HPDE6-E6E7 (cell line): ENCODE measurements around the gene ILDR2.
"Not testable (repeated sequence)": the region's sequence is repeated elsewhere in the genome, so short reads cannot be mapped to it uniquely, and the experiment has no call there.

ENCODE experiments used
- DNase-seq: peaks from one replicate; pipeline ENCODE4 v3.0.0; 2011; ENCODE audit warnings: missing footprints; ENCODE audit errors: extremely low spot score

ILDR2 gene

GRCh38 chr1:166888373-166889111 lies 86.8 kb downstream of the ILDR2 start:
- DNase-seq: no peak

DNA sequence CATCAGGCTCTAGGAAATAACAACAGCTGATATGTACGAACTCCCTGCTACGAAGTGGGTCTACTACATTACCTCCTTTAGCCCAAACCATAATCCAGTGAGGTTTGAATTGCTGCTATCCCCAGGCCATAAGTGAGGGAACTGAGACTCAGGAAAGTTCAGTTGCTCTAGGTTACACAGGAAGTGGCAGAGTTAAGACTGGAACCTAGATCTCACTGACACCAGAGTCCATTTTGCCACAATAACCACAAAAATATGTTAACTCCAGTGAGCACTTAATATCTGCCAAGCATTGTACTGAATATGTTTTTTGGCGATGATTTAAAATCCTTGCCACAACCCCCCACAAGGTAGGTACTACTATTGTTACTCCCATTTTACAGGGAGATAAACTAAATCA lies 90.4 kb downstream of the ILDR2 start:
- DNase-seq: no peak

GRCh38 chr1:166884040-166884642 lies 91.2 kb downstream of the ILDR2 start:
- no peak for DNase-seq

GRCh38 chr1:166882893-166883292 lies 92.4 kb downstream of the ILDR2 start:
- DNase-seq: no peak

DNA sequence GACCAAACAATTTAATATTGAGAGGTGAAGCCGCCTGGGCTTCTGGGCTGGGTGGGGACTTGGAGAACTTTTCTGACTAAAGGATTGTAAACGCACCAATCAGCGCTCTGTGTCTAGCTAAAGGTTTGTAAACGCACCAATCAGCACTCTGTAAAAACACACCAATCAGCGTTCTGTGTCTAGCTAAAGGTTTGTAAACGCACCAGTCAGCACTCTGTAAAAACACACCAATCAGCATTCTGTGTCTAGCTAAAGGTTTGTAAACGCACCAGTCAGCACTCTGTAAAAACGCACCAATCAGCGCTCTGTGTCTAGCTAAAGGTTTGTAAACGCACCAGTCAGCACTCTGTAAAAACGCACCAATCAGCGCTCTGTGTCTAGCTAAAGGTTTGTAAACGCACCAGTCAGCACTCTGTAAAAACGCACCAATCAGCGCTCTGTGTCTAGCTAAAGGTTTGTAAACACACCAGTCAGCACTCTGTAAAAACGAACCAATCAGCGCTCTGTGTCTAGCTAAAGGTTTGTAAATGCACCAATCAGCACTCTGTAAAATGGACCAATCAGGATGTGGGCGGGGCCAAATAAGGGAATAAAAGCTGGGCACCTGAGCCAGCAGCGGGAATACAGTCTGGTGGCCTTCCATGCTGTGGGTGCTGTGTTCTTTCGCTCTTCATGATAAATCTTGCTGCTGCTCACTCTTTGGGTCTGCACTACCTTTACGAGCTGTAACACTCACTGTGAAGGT lies 97.0 kb downstream of the ILDR2 start:
- DNase-seq: not testable (repeated sequence)

- DNase-seq: no peak
These were observed 98.9 kb downstream of the ILDR2 start for GRCh38 chr1:166876540-166876838.

DNA sequence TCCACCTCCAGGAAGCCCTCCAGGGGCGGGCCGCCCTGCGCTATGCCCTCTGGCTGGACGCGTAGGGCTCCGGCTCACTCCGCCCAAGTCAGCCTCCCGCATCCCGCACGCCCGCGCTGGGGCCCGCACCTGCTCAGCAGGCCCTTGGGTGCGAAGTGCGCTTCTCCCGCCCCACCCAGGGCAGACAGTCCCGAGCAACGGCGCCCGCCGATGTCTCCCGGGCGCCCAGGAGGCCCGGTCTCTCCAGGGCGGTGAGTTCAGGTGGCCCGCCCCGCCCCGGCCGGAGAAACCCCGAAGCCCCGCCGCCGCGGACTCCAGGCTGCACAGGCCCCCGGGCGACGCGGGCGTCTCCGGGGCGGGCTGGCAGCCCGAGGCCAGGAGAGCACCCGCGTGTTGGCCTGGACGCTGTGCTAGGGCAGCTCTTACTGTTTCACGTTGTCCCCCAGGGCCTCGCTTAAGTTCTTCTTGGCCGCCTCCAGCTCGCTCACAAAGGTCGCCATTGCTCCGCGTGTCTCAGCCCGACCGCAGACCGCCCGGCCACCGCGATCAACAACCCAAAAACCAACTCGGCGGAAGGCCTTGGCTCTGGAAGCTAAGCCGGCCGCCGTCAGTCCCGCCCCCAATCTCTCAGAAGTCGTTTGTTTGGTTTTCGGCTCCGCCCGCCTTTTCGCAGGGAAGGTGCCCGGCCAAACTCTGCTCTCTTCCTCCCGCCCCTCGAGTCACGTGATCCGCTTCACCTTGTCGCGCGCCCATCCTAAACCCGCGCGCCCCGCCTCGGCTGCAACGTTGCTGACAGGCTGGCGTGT lies 99.4 kb downstream of the ILDR2 start, which contains the start of gene TADA1:
Gene TADA1 (minus strand): TSS at position 531 of the 806 bp plus-strand sequence. CDS start 31 bp downstream, at position 500.
- peak; percentile 89 for DNase-seq

- DNase-seq: no peak
These were observed 100.0 kb downstream of the ILDR2 start for GRCh38 chr1:166875302-166875733.

DNA sequence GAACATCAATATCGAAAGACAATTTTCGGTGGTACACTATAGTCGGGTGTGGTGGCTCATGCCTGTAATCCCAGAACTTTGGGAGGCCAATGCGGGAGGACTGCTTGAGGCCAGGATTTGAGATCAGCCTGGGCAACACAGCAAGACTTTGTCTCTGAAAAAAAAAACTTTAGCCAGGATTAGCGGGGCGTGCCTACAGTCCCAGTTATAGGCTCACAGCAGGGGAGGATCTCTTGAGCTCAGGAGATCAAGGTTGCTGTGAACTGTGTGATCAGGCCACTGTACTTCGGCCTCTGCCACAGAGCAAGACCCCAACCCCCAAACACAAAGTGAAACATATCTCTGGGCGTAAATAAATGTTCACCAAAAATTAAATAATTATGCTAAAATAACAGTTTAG lies 100.9 kb downstream of the ILDR2 start:
- no peak for DNase-seq

DNA sequence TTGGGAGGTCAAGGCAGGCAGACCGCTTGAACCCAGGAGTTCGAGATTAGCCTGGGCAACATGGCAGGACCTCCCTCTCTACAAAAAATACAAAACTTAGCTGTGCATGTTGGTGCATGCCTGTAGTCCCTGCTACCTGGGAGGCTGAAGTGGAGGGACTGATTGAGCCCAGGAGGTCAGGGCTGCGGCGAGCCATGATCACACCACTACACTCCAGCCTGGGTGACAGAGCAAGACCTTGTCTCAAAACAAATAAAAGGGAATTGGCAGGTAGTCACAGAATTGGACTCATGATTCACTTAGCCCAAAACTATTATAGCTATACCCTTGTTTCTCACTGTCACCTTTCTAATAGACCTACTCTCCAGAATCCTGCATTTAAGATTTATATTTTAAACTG lies 104.8 kb downstream of the ILDR2 start:
- no peak for DNase-seq

DNA sequence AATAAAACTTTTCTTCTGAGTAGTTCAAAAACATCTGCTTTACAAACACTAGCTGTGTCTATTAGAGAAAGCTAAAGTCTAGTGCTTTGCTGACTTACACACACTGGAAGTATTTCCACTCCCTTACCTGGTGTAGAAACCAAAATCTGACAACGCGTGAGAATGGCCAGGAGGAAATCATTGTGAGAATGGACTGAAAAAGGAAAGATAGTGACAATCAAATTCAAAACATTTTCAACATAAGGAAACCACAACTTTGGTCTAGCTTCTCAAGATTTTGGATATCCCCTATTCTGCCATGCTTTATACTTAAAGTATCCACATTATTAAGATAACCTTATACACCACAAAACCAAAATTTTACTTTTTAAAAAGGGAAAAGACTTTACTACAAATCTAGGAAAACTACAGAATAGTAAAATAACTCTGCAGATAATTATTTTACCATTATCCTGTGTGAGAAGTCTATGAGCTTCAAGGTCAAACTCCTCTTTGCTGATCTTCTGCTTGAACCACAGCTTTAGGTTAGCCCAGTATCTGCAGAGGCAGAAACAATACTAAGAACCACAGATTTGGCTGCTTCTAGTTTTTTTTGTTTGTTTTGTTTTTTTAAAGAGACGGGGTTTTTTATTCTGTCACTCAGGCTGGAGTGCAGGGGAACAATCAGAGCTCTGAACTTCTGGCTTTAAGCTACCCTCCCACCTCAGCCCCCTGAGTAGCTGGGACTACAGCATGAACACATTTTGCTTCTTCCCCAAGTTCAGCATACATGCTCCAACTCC lies 105.8 kb downstream of the ILDR2 start:
- DNase-seq: no peak

GRCh38 chr1:166868639-166869038 lies 106.7 kb downstream of the ILDR2 start:
- no peak for DNase-seq

DNA sequence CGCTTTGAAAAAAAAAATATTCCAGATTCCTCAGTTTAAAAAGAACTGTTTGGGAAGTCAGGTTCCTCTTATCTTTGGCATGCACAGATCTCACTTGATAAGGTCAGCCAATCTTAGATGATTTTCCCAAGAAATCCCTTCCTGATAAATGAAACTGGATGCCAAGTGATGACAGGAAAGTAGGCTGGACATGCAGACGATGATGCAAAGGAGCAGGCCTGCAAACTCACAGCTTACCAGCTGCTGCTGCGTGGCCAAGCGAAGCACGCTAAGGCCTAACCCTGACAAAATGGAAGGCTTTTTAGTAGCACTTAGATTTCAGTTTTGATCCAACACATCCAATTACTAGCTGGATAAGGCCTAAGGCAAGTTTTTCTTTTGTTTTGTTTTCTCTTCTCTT lies 109.4 kb downstream of the ILDR2 start:
- no peak for DNase-seq

DNA sequence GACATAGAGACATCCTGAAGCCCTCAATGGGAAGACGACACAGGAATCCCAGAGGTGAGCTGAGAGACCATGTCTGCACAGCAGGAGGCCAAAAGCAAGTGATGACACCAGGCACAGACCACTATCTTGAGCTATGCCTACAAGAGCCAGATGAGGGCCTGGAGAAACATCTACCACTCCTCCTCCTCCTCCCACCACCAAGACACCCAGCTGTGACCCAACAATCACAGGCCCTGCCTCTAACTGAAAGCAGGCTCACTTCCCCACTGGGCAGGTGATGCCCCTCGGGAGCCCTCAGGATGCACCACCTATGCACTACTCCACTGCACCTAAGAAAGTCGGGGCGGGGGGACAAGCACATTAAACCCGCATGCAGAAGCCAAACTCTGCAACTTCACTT lies 115.7 kb downstream of the ILDR2 start:
- DNase-seq: no peak

DNA sequence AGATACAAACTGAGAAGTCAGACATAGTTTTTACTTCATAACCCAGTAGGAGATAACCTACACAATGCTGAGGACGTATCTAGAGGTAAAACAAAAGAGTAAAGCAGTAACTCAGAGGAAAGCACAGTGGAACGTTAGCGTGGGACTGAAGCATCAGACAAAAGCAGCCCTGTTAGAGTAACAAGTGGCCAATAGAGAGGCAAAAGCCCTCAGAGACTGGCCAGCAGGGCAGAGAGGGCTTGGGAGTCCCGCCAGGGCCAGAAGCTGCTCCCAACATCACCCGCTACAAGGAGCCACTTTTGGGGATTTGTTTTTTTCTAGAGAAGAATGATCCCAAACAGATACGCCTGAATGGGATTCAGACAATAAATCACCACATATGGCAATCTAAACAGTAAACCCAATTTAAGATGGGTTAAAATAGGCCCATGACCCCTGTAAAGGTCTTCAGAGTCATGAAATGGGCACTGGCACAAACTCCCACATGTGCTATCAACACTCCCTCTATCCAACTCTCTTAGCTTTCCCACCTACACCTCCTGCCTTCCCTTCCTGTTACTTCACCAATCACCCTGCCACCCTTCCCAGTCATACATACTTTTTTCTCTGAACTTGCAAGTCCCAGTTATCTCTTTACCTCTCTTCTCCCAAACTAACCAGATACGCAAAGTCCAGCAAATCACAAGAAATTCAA lies 116.5 kb downstream of the ILDR2 start:
- no peak for DNase-seq
